CD4-positive, CD25-positive, alpha-beta regulatory T cell (primary cell): ENCODE measurements around the gene DNAI1. TPM values are rescaled to one million over a fixed set of nuclear protein-coding genes. Genes with fewer than 3 reads are reported as not detected.
A peak's percentile ranks its signal among the peaks of the same experiment; 100 is the strongest.

ENCODE experiments used
- ATAC-seq, 2 donors: fragments of 150-1000 bp; cut with Tn5 transposase; one replicate each; pipeline ENCODE4 v1.10.0; 2021; ENCODE audit warnings: low read depth in 2 of 2, moderate number of reproducible peaks in 2 of 2, moderate library complexity in 1 of 2
- DNase-seq, 3 donors: peaks; one replicate each; pipeline versions ENCODE4 v3.0.0 to v3.0.0-alpha.2; 2012 to 2022; ENCODE audit warnings: mixed read lengths in 1 of 3
- H3K27ac ChIP-seq: one replicate; pipeline ENCODE4 v1.7.0; 2013; ENCODE audit warnings: mild to moderate bottlenecking, low read length; ENCODE audit not compliant: insufficient read depth, poor library complexity, severe bottlenecking
- H3K27me3 ChIP-seq: one replicate; pipeline ENCODE4 v1.7.0; 2013; ENCODE audit warnings: low read length; ENCODE audit not compliant: control insufficient read depth, insufficient read depth
- H3K36me3 ChIP-seq: one replicate; pipeline ENCODE4 v1.7.0; 2013; ENCODE audit warnings: mild to moderate bottlenecking, low read length, moderate library complexity; ENCODE audit not compliant: control insufficient read depth, insufficient read depth
- H3K4me1 ChIP-seq: 2 replicates; pipeline ENCODE4 v1.7.0; 2013; ENCODE audit warnings: mild to moderate bottlenecking, low read length; ENCODE audit not compliant: insufficient read depth, control insufficient read depth, poor library complexity, severe bottlenecking
- H3K4me3 ChIP-seq: one replicate; pipeline ENCODE4 v1.7.0; 2013; ENCODE audit warnings: low read depth, mild to moderate bottlenecking, low read length, moderate library complexity
- H3K9me3 ChIP-seq, 2 experiments: 1 replicate in 1 of 2; 2 replicates in 1 of 2; pipeline ENCODE4 v1.7.0; 2013; ENCODE audit warnings: low read length in 2 of 2, mild to moderate bottlenecking in 1 of 2, moderate library complexity in 1 of 2; ENCODE audit not compliant: control insufficient read depth in 2 of 2
- H3K27ac Mint-ChIP-seq, 3 donors: one replicate each; pipeline ENCODE4 v1.8.0; 2020 to 2022; ENCODE audit warnings: mild to moderate bottlenecking in 3 of 3, mixed read lengths in 3 of 3, moderate library complexity in 2 of 3
- H3K27me3 Mint-ChIP-seq: one replicate; pipeline ENCODE4 v1.8.0; 2022; ENCODE audit warnings: mild to moderate bottlenecking, mixed read lengths
- H3K36me3 Mint-ChIP-seq: one replicate; pipeline ENCODE4 v1.8.0; 2020; ENCODE audit warnings: mixed read lengths
- H3K4me1 Mint-ChIP-seq, 4 donors: one replicate each; pipeline ENCODE4 v1.8.0; 2020 to 2022; ENCODE audit warnings: mixed read lengths in 4 of 4, mild to moderate bottlenecking in 1 of 4
- H3K4me3 Mint-ChIP-seq, 4 donors: one replicate each; pipeline ENCODE4 v1.8.0; 2020 to 2022; ENCODE audit warnings: mild to moderate bottlenecking in 4 of 4, mixed read lengths in 4 of 4, moderate library complexity in 3 of 4
- H3K9me3 Mint-ChIP-seq, 7 donors: one replicate each; pipeline ENCODE4 v1.8.0; 2020 to 2022; ENCODE audit warnings: mixed read lengths in 7 of 7, mild to moderate bottlenecking in 3 of 7, moderate library complexity in 2 of 7
- polyA plus RNA-seq, 4 donors: library from polyadenylated mRNA; unstranded; fragments of 300-500 nt; fragmentation: Illumina TruSeq; gene quantifications; one replicate each; pipeline ENCODE4 v1.2.3, GENCODE V29; 2021
- total RNA-seq: library from RNA; stranded (reverse); gene quantifications from one replicate; pipeline ENCODE4 v1.2.3, GENCODE V29; 2022

The DNAI1 gene
- total and polyA plus RNA-seq, 5 donors from 2014 or later, result not detected

GRCh38 chr9:34442770-34443169, 15.8 kb upstream of the DNAI1 start:
- H3K27ac ChIP-seq, result no peak overlapping the region
- H3K9me3 ChIP-seq, result no peaks in the 10 kb centered on the region
- no peak for ATAC-seq
- H3K4me3 ChIP-seq, result no peak overlapping the region
- no peaks in the 10 kb centered on the region for H3K36me3 ChIP-seq
- peaks cover 5% of the 10 kb centered on the region for H3K4me1 ChIP-seq
- peaks cover 8% of the 10 kb centered on the region for H3K36me3 Mint-ChIP-seq
- H3K27me3 ChIP-seq, result no peaks in the 10 kb centered on the region
- H3K27me3 Mint-ChIP-seq, result no peaks in the 10 kb centered on the region
- peaks cover 0 to 1% (median 0%) of the 10 kb centered on the region in 7 donors for H3K9me3 Mint-ChIP-seq
- H3K27ac Mint-ChIP-seq, result peak overlapping the region in 1 of 3 donors; percentile 60
- H3K4me1 Mint-ChIP-seq, result peaks cover 9 to 12% (median 9%) of the 10 kb centered on the region in 4 donors
- no peak for DNase-seq
- no peak overlapping the region for H3K4me3 Mint-ChIP-seq

- peak overlapping the region in 1 of 3 donors; percentile 60 for H3K27ac Mint-ChIP-seq
- Histone ChIP-seq H3K9me3 (no peaks in the 10 kb centered on the region), H3K27me3 (no peaks in the 10 kb centered on the region), H3K27ac (no peak overlapping the region), H3K36me3 (no peaks in the 10 kb centered on the region), H3K4me1 (peaks cover 5% of the 10 kb centered on the region), H3K4me3 (no peak overlapping the region)
- peaks cover 8% of the 10 kb centered on the region for H3K36me3 Mint-ChIP-seq
- H3K4me3 Mint-ChIP-seq, result no peak overlapping the region
- DNase-seq (no peak), ATAC-seq (no peak)
- peaks cover 0 to 1% (median 0%) of the 10 kb centered on the region in 7 donors for H3K9me3 Mint-ChIP-seq
- no peaks in the 10 kb centered on the region for H3K27me3 Mint-ChIP-seq
- peaks cover 9 to 12% (median 9%) of the 10 kb centered on the region in 4 donors for H3K4me1 Mint-ChIP-seq
Observed at GRCh38 chr9:34443533-34443932, 15.1 kb upstream of the DNAI1 start.

GRCh38 chr9:34443976-34444375, 14.6 kb upstream of the DNAI1 start:
- ATAC-seq (no peak), DNase-seq (no peak)
- Mint-ChIP-seq H3K9me3 (peaks cover 0 to 1% (median 0%) of the 10 kb centered on the region in 7 donors), H3K4me3 (no peak overlapping the region), H3K4me1 (peaks cover 9 to 12% (median 9%) of the 10 kb centered on the region in 4 donors), H3K27ac (peak overlapping the region in 1 of 3 donors; percentile 66), H3K36me3 (peaks cover 8% of the 10 kb centered on the region), H3K27me3 (no peaks in the 10 kb centered on the region)
- no peaks in the 10 kb centered on the region for H3K36me3 ChIP-seq
- H3K4me3 ChIP-seq, result no peak overlapping the region
- H3K27me3 ChIP-seq, result no peaks in the 10 kb centered on the region
- peaks cover 5% of the 10 kb centered on the region for H3K4me1 ChIP-seq
- no peak overlapping the region for H3K27ac ChIP-seq
- H3K9me3 ChIP-seq, result no peaks in the 10 kb centered on the region

- H3K27me3 ChIP-seq, result no peaks in the 10 kb centered on the region
- no peak for DNase-seq
- H3K4me3 Mint-ChIP-seq, result no peak overlapping the region
- no peaks in the 10 kb centered on the region for H3K4me1 ChIP-seq
- no peaks in the 10 kb centered on the region for H3K9me3 Mint-ChIP-seq
- no peak overlapping the region for H3K4me3 ChIP-seq
- no peaks in the 10 kb centered on the region for H3K36me3 ChIP-seq
- H3K36me3 Mint-ChIP-seq, result peaks cover 4% of the 10 kb centered on the region
- ATAC-seq, result no peak
- no peaks in the 10 kb centered on the region for H3K27me3 Mint-ChIP-seq
- peaks cover under 1 to 10% (median 1%) of the 10 kb centered on the region in 4 donors for H3K4me1 Mint-ChIP-seq
- H3K27ac Mint-ChIP-seq, result no peak overlapping the region
- H3K9me3 ChIP-seq, result no peaks in the 10 kb centered on the region
- no peak overlapping the region for H3K27ac ChIP-seq
Observed at GRCh38 chr9:34446468-34446891, 12.1 kb upstream of the DNAI1 start.

GRCh38 chr9:34446951-34447350, 11.7 kb upstream of the DNAI1 start:
- Histone ChIP-seq H3K27ac (no peak overlapping the region), H3K4me3 (no peak overlapping the region), H3K9me3 (no peaks in the 10 kb centered on the region), H3K36me3 (no peaks in the 10 kb centered on the region), H3K27me3 (no peaks in the 10 kb centered on the region), H3K4me1 (no peaks in the 10 kb centered on the region)
- DNase-seq, result no peak
- Mint-ChIP-seq H3K27me3 (no peaks in the 10 kb centered on the region), H3K27ac (no peak overlapping the region), H3K9me3 (no peaks in the 10 kb centered on the region), H3K4me1 (peaks cover 0 to 11% (median 1%) of the 10 kb centered on the region in 4 donors), H3K4me3 (no peak overlapping the region), H3K36me3 (peaks cover 2% of the 10 kb centered on the region)
- no peak for ATAC-seq

GRCh38 chr9:34450644-34451043, 8.0 kb upstream of the DNAI1 start:
- H3K36me3 ChIP-seq, result no peaks in the 10 kb centered on the region
- H3K9me3 ChIP-seq, result no peaks in the 10 kb centered on the region
- H3K27me3 ChIP-seq, result no peaks in the 10 kb centered on the region
- Mint-ChIP-seq H3K27me3 (no peaks in the 10 kb centered on the region), H3K4me1 (peaks cover 3 to 12% (median 7%) of the 10 kb centered on the region in 4 donors), H3K9me3 (no peaks in the 10 kb centered on the region), H3K4me3 (no peak overlapping the region), H3K36me3 (peaks cover 5% of the 10 kb centered on the region), H3K27ac (no peak overlapping the region)
- H3K4me1 ChIP-seq, result no peaks in the 10 kb centered on the region
- H3K4me3 ChIP-seq, result no peak overlapping the region
- H3K27ac ChIP-seq, result no peak overlapping the region
- ATAC-seq, result no peak
- DNase-seq, result no peak

- no peak overlapping the region for H3K4me3 ChIP-seq
- no peaks in the 10 kb centered on the region for H3K36me3 ChIP-seq
- no peak overlapping the region for H3K4me3 Mint-ChIP-seq
- no peaks in the 10 kb centered on the region for H3K4me1 ChIP-seq
- no peak overlapping the region for H3K27ac ChIP-seq
- no peaks in the 10 kb centered on the region for H3K9me3 ChIP-seq
- H3K27me3 Mint-ChIP-seq, result no peaks in the 10 kb centered on the region
- peaks cover 5% of the 10 kb centered on the region for H3K36me3 Mint-ChIP-seq
- H3K9me3 Mint-ChIP-seq, result no peaks in the 10 kb centered on the region
- DNase-seq, result no peak
- peaks cover 3 to 13% (median 9%) of the 10 kb centered on the region in 4 donors for H3K4me1 Mint-ChIP-seq
- peak overlapping the region in 1 of 3 donors; percentile 79 for H3K27ac Mint-ChIP-seq
- ATAC-seq, result no peak
- H3K27me3 ChIP-seq, result no peaks in the 10 kb centered on the region
Observed at GRCh38 chr9:34451135-34451534, 7.5 kb upstream of the DNAI1 start.

- Mint-ChIP-seq H3K36me3 (peaks cover 5% of the 10 kb centered on the region), H3K9me3 (no peaks in the 10 kb centered on the region), H3K4me3 (no peak overlapping the region), H3K4me1 (peaks cover 4 to 15% (median 14%) of the 10 kb centered on the region in 4 donors), H3K27me3 (no peaks in the 10 kb centered on the region), H3K27ac (peak overlapping the region in 1 of 3 donors; percentile 79)
- ATAC-seq (no peak), DNase-seq (peak in 1 of 3 donors; percentile 15)
- peaks cover under 1% of the 10 kb centered on the region for H3K4me1 ChIP-seq
- no peak overlapping the region for H3K27ac ChIP-seq
- H3K4me3 ChIP-seq, result no peak overlapping the region
- no peaks in the 10 kb centered on the region for H3K27me3 ChIP-seq
- H3K36me3 ChIP-seq, result no peaks in the 10 kb centered on the region
- no peaks in the 10 kb centered on the region for H3K9me3 ChIP-seq
Observed at GRCh38 chr9:34451545-34451944, 7.1 kb upstream of the DNAI1 start.
